Fibroblast of peridontal ligament (primary cell): Measurements from ENCODE around the gene KBTBD3.
"Not testable (repeated sequence)": the region's sequence is repeated elsewhere in the genome, so short reads cannot be mapped to it uniquely, and the experiment has no call there.

Experiments
- DNase-seq: peaks from one replicate; pipeline ENCODE4 v3.0.0-alpha.2; 2010; ENCODE audit errors: extremely low read depth

KBTBD3 gene

DNA sequence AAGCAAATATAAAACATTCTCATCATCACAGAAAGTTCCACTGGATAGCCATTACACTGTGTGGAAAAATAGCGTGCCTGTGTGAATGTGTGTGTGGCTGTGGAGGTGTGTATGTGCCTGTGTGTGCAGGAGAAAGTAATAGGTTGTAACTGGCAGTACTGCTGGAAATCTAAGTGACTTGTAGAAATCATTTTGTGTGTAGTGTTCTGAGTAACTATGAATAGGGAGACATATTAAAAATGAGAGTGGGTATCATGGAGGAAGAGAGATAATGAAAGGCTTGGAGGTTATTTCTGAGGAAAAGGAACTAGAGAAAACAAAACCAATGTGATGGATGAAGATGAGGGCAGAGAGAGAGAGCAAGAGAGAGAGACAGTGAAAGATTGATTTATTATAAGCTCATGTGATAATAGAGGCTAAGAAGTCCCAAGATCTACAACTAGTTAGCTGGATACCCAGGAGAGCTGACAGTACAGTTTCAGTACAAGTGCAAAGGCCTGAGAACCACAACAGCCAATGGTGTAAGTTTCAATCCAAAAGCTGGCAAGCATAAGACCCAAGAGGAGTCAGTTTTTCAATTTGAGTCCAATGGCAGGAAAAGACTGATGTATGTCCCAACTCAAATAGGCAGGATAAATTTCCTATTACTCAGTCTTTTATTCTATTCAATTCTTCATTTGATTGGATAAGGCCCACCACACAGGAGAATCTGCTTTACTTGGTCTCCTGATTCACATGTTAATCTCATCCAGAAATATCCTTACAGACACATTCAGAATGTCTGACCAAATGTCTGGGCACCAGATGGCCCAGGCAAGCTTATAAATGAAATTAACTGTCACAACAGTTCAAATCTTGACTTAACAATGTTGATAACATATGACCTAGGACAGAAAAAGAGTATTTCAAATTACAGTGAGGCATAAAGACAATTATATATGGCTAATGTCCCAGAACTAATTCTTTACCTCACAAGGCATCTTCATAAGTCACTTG lies 14.9 kb downstream of the KBTBD3 start:
- DNase-seq = no peak

DNA sequence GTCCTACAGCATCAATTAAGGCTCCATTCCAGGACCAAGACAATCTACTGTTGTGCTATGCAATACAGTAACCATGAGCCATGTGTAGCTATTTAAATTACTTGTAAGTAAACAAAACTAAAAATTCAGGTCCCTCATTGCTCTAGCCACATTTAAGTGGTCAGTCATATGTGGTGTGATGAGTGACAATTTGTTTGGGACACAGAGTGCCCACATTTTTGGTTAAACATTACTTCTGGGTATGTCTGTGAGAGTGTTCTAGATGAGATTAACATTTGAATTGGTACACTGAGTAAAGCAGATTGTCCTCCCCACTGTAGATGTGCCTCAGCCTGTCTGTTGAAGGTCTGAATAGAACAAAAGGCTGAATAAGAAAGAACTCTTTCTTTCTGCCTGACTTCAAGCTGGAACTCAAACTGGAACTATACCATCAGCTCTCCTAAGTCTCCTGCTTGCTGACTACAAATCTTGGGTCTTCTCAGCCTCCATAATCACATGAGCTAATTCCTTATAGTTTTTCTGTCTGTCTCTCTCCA lies 15.8 kb downstream of the KBTBD3 start:
- DNase-seq = no peak

GRCh38 chr11:106059617-106060016 lies 17.5 kb downstream of the KBTBD3 start:
- no peak for DNase-seq

- DNase-seq = not testable (repeated sequence)
Observed at GRCh38 chr11:106058377-106058776, 18.8 kb downstream of the KBTBD3 start.

DNA sequence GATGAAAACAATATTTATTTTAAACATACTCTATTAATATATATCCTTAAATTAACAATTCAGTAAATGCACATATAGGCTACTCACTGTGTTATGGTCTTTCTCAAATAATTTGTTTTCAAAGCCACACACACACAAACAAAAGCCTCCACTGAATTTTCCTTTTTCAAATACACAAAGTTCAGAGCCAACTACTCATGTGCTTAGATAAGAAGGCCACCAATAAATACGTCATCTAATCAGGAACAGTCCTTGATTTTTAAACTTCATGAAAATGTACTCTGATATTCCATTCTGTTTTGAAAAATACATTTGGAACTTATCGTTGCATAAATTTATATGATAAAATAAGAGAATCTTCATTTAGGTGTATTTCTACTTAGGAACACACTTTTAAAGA lies 26.0 kb downstream of the KBTBD3 start:
- DNase-seq = no peak

DNA sequence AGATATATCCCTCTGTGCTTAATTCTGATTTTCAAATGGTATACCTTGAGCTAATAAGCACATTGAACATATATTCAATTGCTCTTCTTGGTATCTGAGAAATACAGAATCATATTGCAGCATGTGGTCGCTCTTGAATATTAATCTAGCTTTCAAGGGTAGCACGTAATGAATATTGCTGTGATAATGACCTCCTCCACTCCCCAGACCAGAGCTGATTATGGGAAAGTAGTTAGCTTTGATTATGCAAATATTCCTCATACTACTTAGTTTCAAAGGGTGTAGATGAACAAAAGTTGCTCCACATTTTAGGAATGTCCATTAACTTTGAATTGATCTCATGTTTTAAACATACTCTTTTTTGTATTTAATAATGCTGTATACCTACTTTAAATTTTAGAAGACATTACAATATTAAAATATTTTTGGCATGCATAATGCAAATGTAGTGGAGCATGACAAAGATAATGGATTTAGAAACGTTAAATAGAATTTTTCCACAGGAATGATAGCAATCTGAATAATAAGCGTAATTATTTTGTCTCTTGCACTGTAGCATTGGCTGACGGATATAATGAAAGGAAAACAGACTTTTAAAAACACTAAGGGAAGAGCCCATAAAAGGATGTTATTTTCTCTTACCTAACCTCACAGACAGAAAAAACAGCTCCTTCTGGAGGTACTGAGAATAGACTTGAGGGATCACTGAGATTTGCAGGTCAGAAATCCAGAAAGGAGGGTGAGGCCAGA lies 27.2 kb downstream of the KBTBD3 start:
- DNase-seq = no peak

DNA sequence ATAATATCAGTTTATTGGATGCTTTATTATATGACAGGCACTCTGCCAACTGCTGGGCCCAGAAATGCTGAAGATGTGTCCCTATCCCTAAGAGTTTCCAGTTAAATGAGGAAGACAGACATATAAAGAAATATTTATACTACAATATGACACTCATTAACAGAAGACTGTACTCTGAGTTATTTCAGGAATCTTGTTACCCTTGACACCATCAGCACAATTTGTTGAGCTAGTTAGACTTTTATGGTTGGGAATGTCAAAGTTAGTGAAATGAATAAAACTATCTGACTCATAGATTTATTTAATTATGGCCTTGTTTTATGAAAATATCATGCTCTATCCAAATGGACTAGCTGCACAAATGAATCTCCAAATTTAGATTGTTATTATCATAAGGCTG lies 29.5 kb downstream of the KBTBD3 start:
- no peak for DNase-seq

DNA sequence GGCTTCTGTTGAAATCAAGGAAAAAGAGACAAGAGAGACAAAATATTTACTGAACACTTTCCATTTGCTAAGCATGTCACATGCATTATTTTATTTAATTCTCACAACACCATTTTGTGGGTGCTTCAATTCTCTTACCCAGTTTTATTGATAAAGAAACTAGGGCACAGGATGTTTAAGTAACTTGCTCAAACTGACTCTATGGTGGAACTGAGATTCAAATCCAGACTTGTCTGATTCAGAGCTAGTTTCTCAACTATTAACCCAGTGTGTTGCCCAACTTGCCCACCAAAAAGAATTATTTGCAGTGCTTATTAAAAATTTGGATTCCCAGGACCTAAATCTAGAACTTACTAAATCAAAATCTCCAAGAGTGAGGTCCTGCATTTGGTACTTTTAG lies 33.6 kb downstream of the KBTBD3 start:
- DNase-seq = no peak

DNA sequence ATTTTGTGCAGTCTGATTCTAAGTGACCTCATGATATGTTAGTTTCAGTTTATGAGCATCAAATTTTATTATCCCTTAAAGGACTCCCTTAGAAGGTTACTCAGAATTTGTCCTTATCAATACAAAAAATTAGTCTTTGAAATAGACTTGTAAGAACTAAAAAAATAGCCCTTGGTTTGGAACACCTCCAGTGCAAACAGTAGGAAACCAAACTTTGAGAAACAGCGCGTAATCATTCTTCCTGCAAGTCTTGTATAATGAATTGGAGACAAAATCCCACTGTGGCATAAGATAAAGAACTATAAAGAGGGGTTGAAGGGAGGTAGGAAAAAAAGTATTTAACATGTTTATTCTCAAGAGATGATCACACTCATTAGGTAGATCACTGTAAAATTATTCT lies 44.3 kb downstream of the KBTBD3 start:
- DNase-seq = no peak

GRCh38 chr11:106031936-106032335 lies 45.2 kb downstream of the KBTBD3 start:
- no peak for DNase-seq

- DNase-seq = no peak
Observed at GRCh38 chr11:106031202-106031810, 45.8 kb downstream of the KBTBD3 start.

DNA sequence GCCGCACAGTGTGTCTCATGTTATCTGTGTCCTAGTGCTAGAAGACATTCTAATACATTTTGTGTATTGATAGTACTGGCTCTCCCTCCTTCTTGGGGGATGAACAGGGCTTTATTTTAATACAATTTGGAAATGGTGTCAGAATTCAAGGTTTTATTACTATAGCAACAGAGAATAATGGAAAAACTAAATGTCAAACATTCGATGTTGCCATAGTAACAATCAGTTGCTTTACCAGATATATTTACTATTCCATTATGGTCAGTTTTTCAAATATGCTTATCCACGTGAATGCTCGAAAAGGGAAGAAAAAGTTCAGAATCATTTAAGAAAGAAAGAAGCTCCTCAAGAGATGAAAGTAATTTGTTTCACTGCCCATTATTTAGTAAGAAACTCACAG lies 46.5 kb downstream of the KBTBD3 start:
- DNase-seq = no peak

- no peak for DNase-seq
Observed at GRCh38 chr11:106022795-106023275, 54.3 kb downstream of the KBTBD3 start.

GRCh38 chr11:106021967-106022794 lies 55.0 kb downstream of the KBTBD3 start, which contains the start of gene MSANTD4:
TSS of gene MSANTD4 (minus strand) at chr11:106022240. CDS start at chr11:106010917, 11,323 bp downstream.
- peak; percentile 99 for DNase-seq

- DNase-seq = peak; percentile 73
Observed at GRCh38 chr11:106021181-106021966, 55.8 kb downstream of the KBTBD3 start.

GRCh38 chr11:106017093-106017492 lies 60.1 kb downstream of the KBTBD3 start:
- DNase-seq = no peak

DNA sequence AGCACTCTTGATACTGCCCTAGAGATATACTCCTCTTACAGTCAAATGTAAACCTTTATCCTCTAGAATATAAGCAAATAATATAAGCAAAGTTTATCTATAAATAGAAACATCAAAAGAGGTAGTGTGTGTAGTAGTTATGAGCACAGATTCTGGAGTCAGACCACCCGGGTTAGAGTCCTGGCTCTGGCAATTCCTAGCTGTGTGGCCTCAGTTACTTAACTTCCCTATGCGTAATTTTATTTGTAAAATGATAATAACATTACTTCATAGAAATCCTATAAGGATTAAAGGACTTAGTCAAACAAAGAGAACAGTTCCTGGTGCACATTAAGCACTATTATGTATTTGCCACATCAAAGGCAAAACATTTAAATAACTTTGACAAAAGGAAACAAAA lies 62.1 kb downstream of the KBTBD3 start:
- DNase-seq = no peak

GRCh38 chr11:106014620-106015019 lies 62.5 kb downstream of the KBTBD3 start:
- no peak for DNase-seq

GRCh38 chr11:106014035-106014434 lies 63.1 kb downstream of the KBTBD3 start:
- DNase-seq = no peak

DNA sequence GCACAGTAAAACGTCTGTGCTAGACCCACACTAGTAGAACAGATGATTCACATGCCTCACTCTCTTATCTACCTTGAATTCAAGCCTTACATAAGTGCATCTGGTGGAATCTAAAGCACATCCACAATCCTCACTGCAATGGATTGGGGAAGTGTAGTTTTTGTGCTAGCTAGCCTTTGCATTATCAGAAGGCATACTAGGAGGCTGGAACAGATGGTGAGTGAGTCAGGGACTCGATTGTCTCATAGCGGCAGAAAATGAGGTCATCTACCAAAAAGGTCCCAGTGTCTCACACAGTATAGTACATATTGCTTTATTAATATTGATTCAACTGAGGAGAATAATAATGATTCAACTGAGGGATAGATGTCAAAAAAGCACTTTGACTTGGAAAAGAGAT lies 64.4 kb downstream of the KBTBD3 start:
- DNase-seq = peak; percentile 77
